Activated CD4-positive, alpha-beta memory T cell treated with anti-CD3 and anti-CD28 coated beads, Interleukin-2, amount 10 ng/mL, durations not matched to agents 7 days and 5 days (primary cell): ENCODE results near the gene MAD1L1. TPM values are rescaled to one million over a fixed set of nuclear protein-coding genes. Genes with fewer than 3 reads are reported as not detected.
"Not testable (repeated sequence)": the region's sequence is repeated elsewhere in the genome, so short reads cannot be mapped to it uniquely, and the experiment has no call there.

Experiments used
- CTCF ChIA-PET: fragments of 350-600 bp; sonication (Branson Sonifier 250); formaldehyde crosslinking; loops from one replicate; lab custom pipeline; 2021; ENCODE audit warnings: antibody characterized with exemption, inconsistent platforms; lab: Charles Lee
- POLR2A ChIA-PET: fragments of 350-600 bp; sonication (Branson Sonifier 250); formaldehyde crosslinking; loops from one replicate; lab custom pipeline; 2021; ENCODE audit warnings: antibody characterized with exemption; lab: Charles Lee
- DNase-seq: peaks from one replicate; pipeline ENCODE4 v3.0.0-alpha.2; 2020
- H3K27ac Mint-ChIP-seq: one replicate; pipeline ENCODE4 v1.8.0; 2021; ENCODE audit warnings: mild to moderate bottlenecking, mixed read lengths
- H3K27me3 Mint-ChIP-seq: one replicate; pipeline ENCODE4 v1.8.0; 2021; ENCODE audit warnings: mixed read lengths
- H3K36me3 Mint-ChIP-seq: one replicate; pipeline ENCODE4 v1.8.0; 2021; ENCODE audit warnings: low read depth, mixed read lengths
- H3K4me1 Mint-ChIP-seq: one replicate; pipeline ENCODE4 v1.8.0; 2021; ENCODE audit warnings: mixed read lengths
- H3K4me3 Mint-ChIP-seq: one replicate; pipeline ENCODE4 v1.8.0; 2021; ENCODE audit warnings: mild to moderate bottlenecking, mixed read lengths
- H3K9me3 Mint-ChIP-seq: one replicate; pipeline ENCODE4 v1.8.0; 2021; ENCODE audit warnings: mixed read lengths
- total RNA-seq, 2 experiments: library from RNA; stranded (reverse); gene quantifications; one replicate each; pipeline ENCODE4 v1.2.3, GENCODE V29; 2021

MAD1L1 gene
- total RNA-seq, 2 experiments from 2014 or later: 120 to 136 TPM

DNA sequence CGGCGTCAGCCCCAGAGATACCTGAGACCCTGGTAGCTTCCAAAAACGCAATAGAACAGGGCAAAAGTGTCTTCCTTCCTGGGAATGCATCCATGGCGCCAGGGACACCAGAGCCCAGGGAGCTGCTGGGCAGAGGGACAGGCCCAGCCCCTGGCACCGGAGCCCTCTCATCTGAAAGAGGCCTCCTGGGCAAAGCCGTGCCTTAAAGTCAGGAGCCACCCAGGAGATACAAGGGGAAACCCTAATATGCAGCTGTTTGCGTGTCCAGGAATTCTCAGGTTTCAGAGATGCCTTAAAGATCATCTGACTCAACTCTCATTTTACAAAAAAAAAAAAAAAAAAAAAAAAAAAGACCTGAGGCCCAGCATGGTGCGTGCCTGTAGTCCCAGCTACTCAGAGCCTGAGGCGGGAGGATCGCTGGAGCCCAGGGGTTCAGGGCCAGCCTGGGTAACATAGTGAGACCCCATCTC, 37.3 kb upstream of the MAD1L1 start:
- no peaks in the 10 kb centered on the region for H3K27me3 Mint-ChIP-seq
- H3K4me1 Mint-ChIP-seq: no peaks in the 10 kb centered on the region
- H3K27ac Mint-ChIP-seq: no peak overlapping the region
- no peak overlapping the region for H3K4me3 Mint-ChIP-seq
- no peak for DNase-seq
- H3K36me3 Mint-ChIP-seq: peaks cover 2% of the 10 kb centered on the region
- ChIA-PET POLR2A (no interaction called here), CTCF (no interaction called here)
- no peaks in the 10 kb centered on the region for H3K9me3 Mint-ChIP-seq

DNA sequence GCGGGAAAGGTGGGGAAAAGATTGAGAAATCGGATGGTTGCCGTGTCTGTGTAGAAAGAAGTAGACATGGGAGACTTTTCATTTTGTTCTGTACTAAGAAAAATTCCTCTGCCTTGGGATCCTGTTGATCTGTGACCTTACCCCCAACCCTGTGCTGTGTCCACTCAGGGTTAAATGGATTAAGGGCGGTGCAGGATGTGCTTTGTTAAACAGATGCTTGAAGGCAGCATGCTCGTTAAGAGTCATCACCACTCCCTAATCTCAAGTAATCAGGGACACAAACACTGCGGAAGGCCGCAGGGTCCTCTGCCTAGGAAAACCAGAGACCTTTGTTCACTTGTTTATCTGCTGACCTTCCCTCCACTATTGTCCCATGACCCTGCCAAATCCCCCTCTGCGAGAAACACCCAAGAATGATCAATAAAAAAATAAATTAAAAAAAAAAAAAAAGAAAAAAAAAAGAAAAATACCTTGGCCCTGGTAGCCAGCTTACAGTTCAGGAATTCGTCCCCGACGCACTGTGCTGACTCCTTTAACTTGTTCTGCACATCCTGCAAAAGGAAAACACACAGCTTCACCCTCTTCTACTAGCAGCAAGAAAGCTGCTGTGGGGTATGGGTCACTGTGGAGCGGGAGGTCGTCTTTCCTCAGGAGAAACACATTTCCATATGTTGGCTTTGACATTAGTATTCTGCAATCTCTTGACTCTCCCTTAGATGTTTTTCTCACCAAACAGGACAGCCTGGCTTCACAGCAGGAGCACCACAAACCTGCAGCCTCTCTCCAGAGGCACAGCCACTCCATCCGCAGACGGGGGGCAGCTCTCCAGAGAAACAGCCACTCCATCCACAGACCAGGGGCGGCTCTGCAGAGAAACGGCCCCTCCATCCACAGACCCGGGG, 36.6 kb upstream of the MAD1L1 start:
- DNase-seq, POLR2A ChIA-PET, H3K4me1 Mint-ChIP-seq, H3K9me3 Mint-ChIP-seq, H3K4me3 Mint-ChIP-seq, H3K27ac Mint-ChIP-seq, H3K36me3 Mint-ChIP-seq, H3K27me3 Mint-ChIP-seq, CTCF ChIA-PET: not testable (repeated sequence)

DNA sequence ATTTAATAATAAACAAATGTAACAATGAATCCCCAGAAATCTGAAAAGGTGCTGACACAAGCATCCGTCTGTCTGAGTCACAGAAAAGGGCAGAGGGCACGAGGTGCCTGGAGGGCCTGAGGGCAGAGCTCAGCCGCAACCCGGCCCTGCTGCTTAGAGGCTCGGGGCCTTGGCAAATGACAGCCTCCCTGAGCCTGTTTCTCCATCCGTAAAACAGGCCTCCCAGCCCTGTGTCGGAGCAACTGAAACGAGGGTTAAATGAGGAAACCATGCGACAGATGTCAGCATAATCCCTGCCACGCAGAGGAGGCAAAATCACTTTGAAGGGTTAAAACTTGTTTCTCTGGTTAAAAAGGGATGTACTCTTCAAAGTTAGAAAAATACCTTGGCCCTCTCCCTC, 34.2 kb upstream of the MAD1L1 start:
- no peak overlapping the region for H3K27ac Mint-ChIP-seq
- peaks cover 8% of the 10 kb centered on the region for H3K36me3 Mint-ChIP-seq
- no peaks in the 10 kb centered on the region for H3K4me1 Mint-ChIP-seq
- H3K9me3 Mint-ChIP-seq: no peaks in the 10 kb centered on the region
- no peaks in the 10 kb centered on the region for H3K27me3 Mint-ChIP-seq
- H3K4me3 Mint-ChIP-seq: no peak overlapping the region
- no peak for DNase-seq
- ChIA-PET CTCF (interaction anchor here (0.6 kb wide), 1 partner anchor 627 kb away, joined by 3 read pairs; no protein-coding TSS in a partner anchor), POLR2A (no interaction called here)

DNA sequence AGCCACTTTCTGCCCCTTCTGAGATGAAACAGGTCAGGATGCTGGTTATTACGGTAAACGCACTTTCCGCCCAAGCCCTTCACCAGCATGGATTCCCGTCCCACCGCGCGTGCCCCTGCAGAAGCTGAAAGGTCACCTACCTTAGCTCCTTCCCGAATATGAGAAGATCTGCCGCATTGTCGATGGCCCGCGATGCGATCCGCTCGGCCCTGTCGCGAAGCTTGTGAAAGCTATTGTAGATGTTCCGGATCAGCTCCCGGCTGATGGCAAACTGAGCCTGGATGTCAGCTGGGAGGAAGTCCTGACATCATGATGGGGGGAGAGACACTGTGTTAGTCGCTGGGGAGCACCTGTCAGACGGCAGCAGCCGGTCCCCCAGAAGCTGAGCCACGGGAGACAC, 31.4 kb upstream of the MAD1L1 start:
- CTCF ChIA-PET: no interaction called here
- POLR2A ChIA-PET: no interaction called here

DNA sequence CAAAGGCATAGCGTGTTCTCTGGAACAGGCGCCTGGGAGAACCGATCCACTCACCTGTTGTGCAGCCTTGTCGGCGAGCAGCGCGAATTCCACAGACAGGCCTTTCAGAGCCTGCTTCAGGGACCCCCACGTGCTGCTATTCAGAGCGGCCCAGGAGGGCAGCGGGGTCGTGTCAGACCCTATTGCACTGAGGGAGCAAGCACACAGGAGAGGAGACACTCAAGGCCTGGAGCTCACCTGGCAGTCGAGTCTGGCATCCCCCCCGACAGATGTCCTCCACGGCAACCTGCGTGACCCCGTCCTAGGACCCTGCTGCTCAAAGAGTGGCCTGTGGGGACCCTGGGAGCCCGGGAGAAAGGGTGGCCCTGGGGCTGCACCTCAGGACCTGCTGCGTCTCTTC, 30.4 kb upstream of the MAD1L1 start:
- no peaks in the 10 kb centered on the region for H3K27me3 Mint-ChIP-seq
- ChIA-PET POLR2A (no interaction called here), CTCF (no interaction called here)
- H3K4me1 Mint-ChIP-seq: peaks cover 2% of the 10 kb centered on the region
- no peaks in the 10 kb centered on the region for H3K9me3 Mint-ChIP-seq
- no peak overlapping the region for H3K27ac Mint-ChIP-seq
- DNase-seq: no peak
- peaks cover 5% of the 10 kb centered on the region for H3K36me3 Mint-ChIP-seq
- H3K4me3 Mint-ChIP-seq: no peak overlapping the region

More for the DNA sequence above, 31.4 kb upstream of the MAD1L1 start:
- no peak overlapping the region for H3K4me3 Mint-ChIP-seq
- no peak for DNase-seq
- H3K27ac Mint-ChIP-seq: no peak overlapping the region
- H3K9me3 Mint-ChIP-seq: no peaks in the 10 kb centered on the region
- H3K27me3 Mint-ChIP-seq: no peaks in the 10 kb centered on the region
- H3K36me3 Mint-ChIP-seq: peaks cover 5% of the 10 kb centered on the region
- H3K4me1 Mint-ChIP-seq: peaks cover 2% of the 10 kb centered on the region

DNA sequence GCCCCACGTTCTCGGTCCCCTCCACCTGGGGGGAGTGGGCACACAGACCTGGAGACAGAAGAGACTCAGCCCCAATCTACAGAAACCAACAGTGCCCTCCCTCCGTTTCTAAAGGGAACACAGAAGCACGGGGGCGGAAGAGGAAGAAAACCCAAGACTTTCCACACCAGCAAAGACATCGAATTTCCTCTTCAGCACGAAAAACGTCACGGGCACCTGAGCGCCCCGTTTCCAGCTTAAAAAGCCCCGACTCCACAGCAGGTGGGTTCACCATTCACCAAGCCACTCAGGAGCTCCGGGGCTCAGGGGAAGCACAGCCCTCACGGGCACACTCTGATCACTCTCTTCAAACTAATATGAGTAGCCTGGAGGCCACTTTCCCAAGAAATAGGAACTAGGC, 28.9 kb upstream of the MAD1L1 start:
- no peaks in the 10 kb centered on the region for H3K27me3 Mint-ChIP-seq
- H3K27ac Mint-ChIP-seq: no peak overlapping the region
- ChIA-PET CTCF (no interaction called here), POLR2A (no interaction called here)
- H3K4me3 Mint-ChIP-seq: no peak overlapping the region
- H3K36me3 Mint-ChIP-seq: peaks cover 5% of the 10 kb centered on the region
- H3K4me1 Mint-ChIP-seq: peaks cover 2% of the 10 kb centered on the region
- H3K9me3 Mint-ChIP-seq: no peaks in the 10 kb centered on the region
- DNase-seq: no peak

DNA sequence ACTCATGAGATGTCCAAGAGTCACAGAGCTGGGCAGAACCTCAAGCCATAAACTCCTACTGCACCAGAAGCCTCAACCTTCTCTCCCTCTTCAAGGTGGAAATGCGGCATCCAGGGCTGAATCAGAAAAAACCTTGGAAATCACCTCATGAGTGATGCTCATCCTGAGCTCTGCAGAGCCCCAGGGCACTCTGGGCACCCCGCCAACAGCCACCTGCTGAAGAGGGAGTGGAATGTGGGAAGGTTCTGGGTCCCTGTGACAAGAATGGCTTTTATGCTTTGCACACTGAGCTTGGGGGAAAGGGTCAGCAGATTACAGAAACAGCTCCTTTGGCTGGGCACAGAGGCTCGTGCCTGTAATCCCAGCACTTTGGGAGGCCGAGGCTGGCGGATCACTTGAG, 28.1 kb upstream of the MAD1L1 start:
- Mint-ChIP-seq H3K27me3 (no peaks in the 10 kb centered on the region), H3K27ac (no peak overlapping the region), H3K36me3 (peaks cover 5% of the 10 kb centered on the region), H3K4me3 (no peak overlapping the region), H3K4me1 (peaks cover 2% of the 10 kb centered on the region), H3K9me3 (no peaks in the 10 kb centered on the region)
- POLR2A ChIA-PET: no interaction called here
- no peak for DNase-seq
- CTCF ChIA-PET: no interaction called here

DNA sequence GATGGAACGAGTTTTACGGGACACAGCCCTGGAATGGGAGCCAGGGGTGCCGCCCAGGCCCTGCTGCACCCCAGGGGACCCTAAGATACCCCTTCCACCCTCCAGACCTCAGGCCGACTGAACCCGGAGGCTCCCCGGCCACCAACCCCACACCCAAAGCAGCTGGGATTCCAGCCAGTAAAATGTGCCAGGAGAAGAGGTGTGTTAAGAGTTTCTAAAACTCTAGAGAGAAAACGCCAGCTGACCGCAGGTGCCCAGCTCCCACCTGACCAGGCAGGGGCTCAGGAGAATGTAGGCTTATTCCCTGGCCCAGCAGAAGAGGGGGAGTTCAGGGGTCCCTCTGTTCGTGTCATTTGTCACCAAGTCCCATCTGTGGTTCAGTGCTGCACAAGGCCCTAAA, 26.7 kb upstream of the MAD1L1 start:
- POLR2A ChIA-PET: no interaction called here
- Mint-ChIP-seq H3K27ac (no peak overlapping the region), H3K27me3 (no peaks in the 10 kb centered on the region), H3K36me3 (peaks cover 5% of the 10 kb centered on the region), H3K4me1 (peaks cover 8% of the 10 kb centered on the region), H3K9me3 (no peaks in the 10 kb centered on the region), H3K4me3 (no peak overlapping the region)
- CTCF ChIA-PET: interaction anchor here (1.0 kb wide), 1 partner anchor 11 kb away, joined by 4 read pairs; no protein-coding TSS in a partner anchor
- DNase-seq: no peak

DNA sequence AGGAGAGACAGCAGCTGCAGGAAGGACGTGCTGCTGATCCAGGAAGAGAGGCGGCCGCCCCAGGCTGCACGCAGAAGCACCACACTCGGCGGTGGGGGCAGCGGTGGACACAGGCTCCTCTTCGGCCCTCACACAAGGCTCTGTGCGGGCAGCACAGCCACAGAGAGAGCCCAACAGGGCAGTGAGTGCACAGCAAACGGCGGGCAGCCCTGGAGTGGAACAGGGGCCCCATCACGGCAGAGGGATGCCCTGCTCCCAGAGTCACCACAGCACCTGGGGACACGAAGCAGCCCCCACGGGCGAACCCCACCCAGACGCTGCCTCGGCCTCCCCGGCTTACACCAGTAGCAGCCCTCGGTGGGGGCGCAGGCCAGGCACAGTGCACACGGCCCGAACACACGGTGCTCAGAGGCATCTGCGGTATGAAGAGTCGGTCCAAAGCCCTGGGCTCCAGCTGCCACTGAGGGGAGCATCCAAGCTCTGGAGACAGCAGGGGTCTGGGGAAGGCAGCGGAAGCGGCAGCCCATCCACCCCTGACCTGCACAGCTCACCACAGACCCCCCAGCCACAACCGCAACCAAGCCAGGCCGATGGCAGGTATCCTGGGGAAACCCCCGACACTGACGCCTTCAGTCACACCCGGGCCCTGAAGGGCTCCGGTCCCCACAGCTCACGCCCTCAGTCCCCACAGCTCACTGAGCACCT, 26.1 kb upstream of the MAD1L1 start:
- no peaks in the 10 kb centered on the region for H3K9me3 Mint-ChIP-seq
- peaks cover 8% of the 10 kb centered on the region for H3K4me1 Mint-ChIP-seq
- no peak for DNase-seq
- no peaks in the 10 kb centered on the region for H3K27me3 Mint-ChIP-seq
- ChIA-PET CTCF (interaction anchor here (1.0 kb wide), 1 partner anchor 11 kb away, joined by 4 read pairs; no protein-coding TSS in a partner anchor), POLR2A (no interaction called here)
- no peak overlapping the region for H3K4me3 Mint-ChIP-seq
- no peaks in the 10 kb centered on the region for H3K36me3 Mint-ChIP-seq
- H3K27ac Mint-ChIP-seq: no peak overlapping the region

DNA sequence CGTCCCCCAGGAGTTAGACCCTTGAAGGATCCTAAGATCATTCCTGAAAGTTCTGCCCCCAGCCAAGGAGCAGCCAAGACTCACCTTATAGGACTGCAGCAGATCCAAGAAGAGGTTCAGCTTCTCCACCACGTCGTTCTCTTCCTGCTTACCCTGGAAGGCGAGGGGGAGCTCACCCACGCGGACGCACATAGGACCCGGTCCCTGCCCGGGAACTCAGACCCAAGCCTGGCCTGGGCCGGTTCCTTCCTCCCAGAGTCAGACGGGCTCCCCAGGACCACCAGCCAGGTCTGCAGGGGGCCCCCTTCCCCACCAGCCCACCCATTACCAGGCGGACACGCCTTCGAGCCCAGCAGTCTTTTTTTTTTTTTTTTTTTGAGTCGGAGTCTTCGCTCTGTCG, 24.9 kb upstream of the MAD1L1 start:
- CTCF ChIA-PET: interaction anchor here (0.7 kb wide), 2 partner anchors 43 to 89 kb away, joined by 3 to 6 read pairs; no protein-coding TSS in a partner anchor
- Mint-ChIP-seq H3K4me1 (peaks cover 11% of the 10 kb centered on the region), H3K36me3 (no peaks in the 10 kb centered on the region), H3K27me3 (no peaks in the 10 kb centered on the region), H3K4me3 (no peak overlapping the region), H3K9me3 (no peaks in the 10 kb centered on the region), H3K27ac (no peak overlapping the region)
- DNase-seq: no peak
- POLR2A ChIA-PET: no interaction called here

DNA sequence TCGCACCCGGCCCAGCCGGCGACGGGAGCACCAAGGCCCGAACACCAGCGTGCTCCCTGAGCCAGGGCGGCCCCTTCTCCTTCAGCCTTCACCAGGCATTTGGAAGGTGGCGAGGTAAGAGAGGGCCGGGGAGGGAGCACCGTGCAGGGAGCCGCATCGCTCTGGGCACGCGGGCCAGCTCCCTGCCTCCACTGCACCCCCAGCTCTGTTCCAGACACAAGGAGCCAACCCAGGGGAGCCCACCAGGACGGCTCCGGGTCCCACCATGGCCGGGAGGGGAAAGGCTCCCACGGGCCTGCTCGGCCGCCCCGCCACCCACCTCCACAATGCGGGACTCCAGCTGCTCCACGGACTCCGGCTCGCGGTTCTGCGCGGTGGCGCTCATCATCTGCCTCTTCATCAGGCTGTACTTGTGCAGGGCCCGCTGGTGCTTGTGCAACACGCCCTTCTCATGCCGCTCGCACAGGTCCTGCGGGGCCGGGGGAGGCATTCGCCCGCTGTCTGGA, 24.4 kb upstream of the MAD1L1 start:
- H3K36me3 Mint-ChIP-seq: no peaks in the 10 kb centered on the region
- no peak for DNase-seq
- POLR2A ChIA-PET: interaction anchor here (0.9 kb wide), 1 partner anchor 15 kb away, joined by 3 read pairs; the partner anchor contains the start of genes MRM2 and NUDT1
- H3K4me3 Mint-ChIP-seq: no peak overlapping the region
- no peak overlapping the region for H3K27ac Mint-ChIP-seq
- H3K27me3 Mint-ChIP-seq: no peaks in the 10 kb centered on the region
- CTCF ChIA-PET: no interaction called here
- no peaks in the 10 kb centered on the region for H3K9me3 Mint-ChIP-seq
- H3K4me1 Mint-ChIP-seq: peaks cover 11% of the 10 kb centered on the region

DNA sequence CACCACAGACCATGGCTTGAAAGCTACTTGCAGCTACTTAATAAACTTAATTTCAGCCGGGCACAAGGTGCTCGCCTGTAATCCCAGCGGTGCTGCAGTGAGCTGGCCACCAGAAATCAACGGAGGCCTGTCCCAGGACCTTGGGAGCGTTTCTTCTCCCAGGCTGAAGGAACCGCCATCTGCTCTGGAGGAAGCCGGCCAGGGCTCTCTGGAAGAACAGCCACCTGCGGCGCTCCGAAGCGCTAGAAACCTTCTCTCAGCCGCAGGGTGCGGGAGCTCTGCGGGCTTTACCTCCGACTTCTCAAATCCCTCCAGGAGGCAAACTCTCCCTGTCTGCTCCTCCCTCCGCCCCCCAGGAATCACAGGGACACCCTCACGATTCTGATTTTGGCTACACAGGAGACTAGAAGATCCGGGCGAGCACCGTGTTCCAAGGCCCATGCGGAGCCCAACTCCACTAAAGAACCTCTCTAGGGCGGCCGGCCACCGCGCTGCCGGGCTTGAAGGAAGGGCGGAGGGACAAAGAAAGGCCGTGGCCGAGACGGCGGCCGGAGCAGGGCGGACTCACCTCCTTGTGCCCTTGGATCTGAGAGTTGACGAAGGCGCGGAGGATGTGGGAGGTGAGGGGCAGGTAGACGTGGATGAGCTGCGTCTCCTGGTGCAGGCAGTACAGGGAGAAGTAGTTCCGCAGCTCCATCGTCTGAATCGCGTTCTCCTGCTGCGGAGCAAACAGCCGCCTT, 23.7 kb upstream of the MAD1L1 start:
- ChIA-PET POLR2A (interaction anchor here (0.9 kb wide), 1 partner anchor 14 kb away, joined by 3 read pairs; the partner anchor contains the start of genes MRM2 and NUDT1), CTCF (interaction anchor here (0.9 kb wide), 1 partner anchor 91 kb away, joined by 3 read pairs; no protein-coding TSS in a partner anchor)
- H3K4me1 Mint-ChIP-seq: peaks cover 12% of the 10 kb centered on the region
- no peak for DNase-seq
- no peaks in the 10 kb centered on the region for H3K36me3 Mint-ChIP-seq
- H3K4me3 Mint-ChIP-seq: no peak overlapping the region
- no peaks in the 10 kb centered on the region for H3K9me3 Mint-ChIP-seq
- H3K27ac Mint-ChIP-seq: no peak overlapping the region
- no peaks in the 10 kb centered on the region for H3K27me3 Mint-ChIP-seq
